Endothelial cell (in vitro differentiated cells): ENCODE results near the gene KRT10. TPM values are rescaled to one million over a fixed set of nuclear protein-coding genes. Genes with fewer than 3 reads are reported as not detected.

Source experiments
- DNase-seq: peaks from one replicate; pipeline ENCODE4 v3.0.0; 2021; ENCODE audit warnings: low spot score
- H3K27ac Mint-ChIP-seq: one replicate; pipeline ENCODE4 v1.8.0; 2021; ENCODE audit warnings: mixed read lengths, inconsistent platforms; ENCODE audit not compliant: unreplicated experiment
- H3K27me3 Mint-ChIP-seq: one replicate; pipeline ENCODE4 v1.8.0; 2021; ENCODE audit warnings: mild to moderate bottlenecking, moderate library complexity, mixed read lengths, inconsistent platforms; ENCODE audit not compliant: unreplicated experiment
- H3K36me3 Mint-ChIP-seq: one replicate; pipeline ENCODE4 v1.8.0; 2021; ENCODE audit warnings: mild to moderate bottlenecking, low read depth, mixed read lengths, inconsistent platforms; ENCODE audit not compliant: unreplicated experiment
- H3K4me1 Mint-ChIP-seq: one replicate; pipeline ENCODE4 v1.8.0; 2021; ENCODE audit warnings: mild to moderate bottlenecking, mixed read lengths, inconsistent platforms; ENCODE audit not compliant: unreplicated experiment
- H3K4me3 Mint-ChIP-seq: one replicate; pipeline ENCODE4 v1.8.0; 2021; ENCODE audit warnings: mild to moderate bottlenecking, mixed read lengths, inconsistent platforms; ENCODE audit not compliant: unreplicated experiment
- H3K9me3 Mint-ChIP-seq: one replicate; pipeline ENCODE4 v1.8.0; 2021; ENCODE audit warnings: mixed read lengths, inconsistent platforms; ENCODE audit not compliant: unreplicated experiment
- CTCF ChIP-seq: fragments of 200-600 bp; sonication (generic); IDR thresholded peaks from one replicate; pipeline ENCODE4 v1.5.0; 2021; ENCODE audit warnings: antibody characterized with exemption; ENCODE audit not compliant: unreplicated experiment
- total RNA-seq: library from RNA; stranded (reverse); fragmentation: NEBNext Ultra II Directional; extraction: Animal tissue kit (Norgen Biotek cat#: 25700); gene quantifications from one replicate; pipeline ENCODE4 v1.2.1, GENCODE V29; 2021; ENCODE audit not compliant: unreplicated experiment

Gene KRT10
- total RNA-seq, 1 donor from 2014 or later = 28.2 TPM

- no peak for DNase-seq
- H3K4me3 Mint-ChIP-seq = no peak overlapping the region
- H3K27ac Mint-ChIP-seq = no peak overlapping the region
- H3K9me3 Mint-ChIP-seq = no peaks in the 10 kb centered on the region
- TF ChIP-seq CTCF = no peak
- no peaks in the 10 kb centered on the region for H3K4me1 Mint-ChIP-seq
- H3K27me3 Mint-ChIP-seq = peaks cover 2% of the 10 kb centered on the region
- H3K36me3 Mint-ChIP-seq = no peaks in the 10 kb centered on the region
These were observed 44.0 kb downstream of the KRT10 start for GRCh38 chr17:40778461-40778860.

GRCh38 chr17:40777971-40778370 lies 44.4 kb downstream of the KRT10 start:
- DNase-seq = no peak
- H3K27ac Mint-ChIP-seq = no peak overlapping the region
- H3K9me3 Mint-ChIP-seq = no peaks in the 10 kb centered on the region
- TF ChIP-seq CTCF = no peak
- H3K4me1 Mint-ChIP-seq = no peaks in the 10 kb centered on the region
- H3K36me3 Mint-ChIP-seq = no peaks in the 10 kb centered on the region
- H3K27me3 Mint-ChIP-seq = peaks cover 2% of the 10 kb centered on the region
- H3K4me3 Mint-ChIP-seq = no peak overlapping the region

GRCh38 chr17:40777459-40777858 lies 45.0 kb downstream of the KRT10 start:
- Mint-ChIP-seq H3K4me3 (no peak overlapping the region), H3K36me3 (no peaks in the 10 kb centered on the region), H3K4me1 (no peaks in the 10 kb centered on the region), H3K27me3 (peaks cover 2% of the 10 kb centered on the region), H3K27ac (no peak overlapping the region), H3K9me3 (no peaks in the 10 kb centered on the region)
- no peak for TF ChIP-seq CTCF
- no peak for DNase-seq

- H3K36me3 Mint-ChIP-seq = no peaks in the 10 kb centered on the region
- H3K9me3 Mint-ChIP-seq = no peaks in the 10 kb centered on the region
- H3K27ac Mint-ChIP-seq = no peak overlapping the region
- no peak overlapping the region for H3K4me3 Mint-ChIP-seq
- no peaks in the 10 kb centered on the region for H3K27me3 Mint-ChIP-seq
- DNase-seq = no peak
- H3K4me1 Mint-ChIP-seq = no peaks in the 10 kb centered on the region
- no peak for TF ChIP-seq CTCF
These were observed 46.5 kb downstream of the KRT10 start for GRCh38 chr17:40775945-40776344.

GRCh38 chr17:40772101-40772500 lies 50.3 kb downstream of the KRT10 start, which contains the start of gene KRT26:
TSS of gene KRT26 (minus strand) at chr17:40772201. CDS start at chr17:40772113, 88 bp downstream.
- no peak for DNase-seq
- Mint-ChIP-seq H3K27ac (no peak within 1 kb of the TSS), H3K9me3 (no peaks in the 10 kb centered on the region), H3K36me3 (no peaks in the 10 kb centered on the region), H3K27me3 (no peaks in the 10 kb centered on the region), H3K4me1 (no peaks in the 10 kb centered on the region), H3K4me3 (no peak within 1 kb of the TSS)
- TF ChIP-seq CTCF = no peak

Other genes with a start within 250 kb of the KRT10 start
- gene SMARCE1, start 174.8 kb downstream of the KRT10 start, total RNA-seq = 138 TPM
- gene KRT222, start 157.4 kb downstream of the KRT10 start, total RNA-seq = 1.2 TPM
- gene KRT24, start 118.9 kb downstream of the KRT10 start, total RNA-seq = not detected
- not detected for gene KRT25, start 67.3 kb downstream of the KRT10 start, total RNA-seq
- not detected for gene KRT26, start 50.4 kb downstream of the KRT10 start, total RNA-seq
- not detected for gene KRT27, start 40.1 kb downstream of the KRT10 start, total RNA-seq
- gene KRT28, start 22.7 kb downstream of the KRT10 start, total RNA-seq = not detected
- gene KRT12, start 44.6 kb upstream of the KRT10 start, total RNA-seq = not detected
- not detected for gene KRT20, start 62.6 kb upstream of the KRT10 start, total RNA-seq
- gene KRT23, start 115.0 kb upstream of the KRT10 start, total RNA-seq = not detected
- gene KRT39, start 144.3 kb upstream of the KRT10 start, total RNA-seq = 0.15 TPM
- gene KRT40, start 161.7 kb upstream of the KRT10 start, total RNA-seq = not detected
- gene KRTAP3-3, start 171.6 kb upstream of the KRT10 start, total RNA-seq = not detected
- not detected for gene KRTAP3-2, start 177.3 kb upstream of the KRT10 start, total RNA-seq
- not detected for gene KRTAP3-1, start 186.5 kb upstream of the KRT10 start, total RNA-seq
- gene KRTAP1-5, start 204.6 kb upstream of the KRT10 start, total RNA-seq = not detected
- gene KRTAP1-4, start 207.6 kb upstream of the KRT10 start, total RNA-seq = not detected
- gene KRTAP1-3, start 212.3 kb upstream of the KRT10 start, total RNA-seq = not detected
- not detected for gene KRTAP1-1, start 218.8 kb upstream of the KRT10 start, total RNA-seq
- not detected for gene KRTAP2-1, start 224.7 kb upstream of the KRT10 start, total RNA-seq
- not detected for gene KRTAP2-2, start 232.6 kb upstream of the KRT10 start, total RNA-seq
- gene KRTAP2-3, start 237.5 kb upstream of the KRT10 start, total RNA-seq = not detected
- gene KRTAP2-4, start 243.3 kb upstream of the KRT10 start, total RNA-seq = not detected